A549 (cell line): ENCODE data around the gene SCNN1A. TPM values are rescaled to one million over a fixed set of nuclear protein-coding genes. Genes with fewer than 3 reads are reported as not detected.

Source experiments
- ATAC-seq, 2 experiments: fragments of 200-7000 bp in 1 of 2; fragments of >200 bp in 1 of 2; cut with Nextera tagmentation in 1 of 2; cut with Tn5 transposase in 1 of 2; 3 replicates each; pipeline versions ENCODE4 v1.8.0 to v1.9.1; 2018 to 2020; ENCODE audit warnings: mild to moderate bottlenecking in 1 of 2, moderate library complexity in 1 of 2
- CTCF ChIA-PET: fragments of 300-600 bp; sonication (Branson Sonifier 250); formaldehyde crosslinking; extraction: SDS; loops from one replicate; lab custom pipeline; 2021; ENCODE audit warnings: antibody characterized with exemption, inconsistent platforms; lab: Yijun Ruan, JAX
- POLR2A ChIA-PET: fragments of 350-600 bp; formaldehyde crosslinking; extraction: SDS; loops from one replicate; lab custom pipeline; 2021; ENCODE audit warnings: antibody characterized with exemption, inconsistent platforms; lab: Yijun Ruan, JAX
- DNase-seq, 2 experiments: peaks; one replicate each; pipeline versions ENCODE4 v3.0.0 to v3.0.0-alpha.2; 2011 to 2016; ENCODE audit warnings: low read depth in 1 of 2, low spot score in 1 of 2
- FAIRE-seq: peaks from 2 replicates; lab custom pipeline; 2011; peaks lifted over from hg19 to GRCh38; lab: Jason Lieb, UNC
- H3K27ac ChIP-seq, 2 experiments: fragments of >200 bp; sonication (Bioruptor Twin); formaldehyde crosslinking; 3 replicates each; pipeline ENCODE4 v1.5.1; 2016 to 2017
- H3K4me1 ChIP-seq: fragments of >200 bp; sonication (Bioruptor Twin); formaldehyde crosslinking; 3 replicates; pipeline ENCODE4 v1.6.1; 2016
- H3K4me2 ChIP-seq: fragments of >200 bp; sonication (Bioruptor Twin); formaldehyde crosslinking; 3 replicates; pipeline ENCODE4 v1.6.1; 2016
- H3K4me3 ChIP-seq: fragments of >200 bp; sonication (Bioruptor Twin); formaldehyde crosslinking; 3 replicates; pipeline ENCODE4 v1.5.1; 2016
- H3K9me3 ChIP-seq: fragments of >200 bp; sonication (Bioruptor Twin); formaldehyde crosslinking; 3 replicates; pipeline ENCODE4 v1.6.1; 2016
- CBX8 ChIP-seq: fragments of 200-600 bp; sonication (generic); IDR thresholded peaks from 2 replicates; pipeline ENCODE4 v1.6.1; 2016
- CEBPB ChIP-seq, 2 experiments: fragments of >200 bp in 1 of 2; sonication (Bioruptor Twin) in 1 of 2; formaldehyde crosslinking in 1 of 2; IDR thresholded peaks; 2 replicates each; pipeline ENCODE4 v1.6.1; 2012 to 2016
- CHD2 ChIP-seq: fragments of 150-350 bp; IDR thresholded peaks from 2 replicates; pipeline ENCODE4 v1.6.1; 2014; ENCODE audit warnings: low read length; ENCODE audit not compliant: partially characterized antibody
- EHF ChIP-seq: fragments of 250-450 bp; sonication (Bioruptor Pico); IDR thresholded peaks from 2 replicates; pipeline ENCODE4 v1.5.0; 2020; ENCODE audit warnings: mild to moderate bottlenecking
- FOSB ChIP-seq: fragments of 250-450 bp; sonication (Bioruptor Pico); IDR thresholded peaks from 2 replicates; pipeline ENCODE4 v1.5.0; 2020; ENCODE audit warnings: mild to moderate bottlenecking, moderate library complexity
- FOSL2 ChIP-seq, 2 experiments: fragments of 450-650 bp in 1 of 2; fragments of >200 bp in 1 of 2; sonication (Bioruptor Twin) in 1 of 2; formaldehyde crosslinking; IDR thresholded peaks; 2 replicates each; pipeline versions ENCODE4 v1.5.0 to v1.6.1; 2016 to 2020; ENCODE audit warnings: mild to moderate bottlenecking in 1 of 2, moderate library complexity in 1 of 2
- HEYL ChIP-seq: fragments of 250-450 bp; sonication (Bioruptor Pico); IDR thresholded peaks from 2 replicates; pipeline ENCODE4 v1.8.0; 2021; ENCODE audit warnings: mild to moderate bottlenecking, moderate library complexity
- HOXA7 ChIP-seq: fragments of 250-450 bp; sonication (Bioruptor Pico); IDR thresholded peaks from 2 replicates; pipeline ENCODE4 v1.5.0; 2020; ENCODE audit warnings: mild to moderate bottlenecking, moderate library complexity
- HOXB5 ChIP-seq: fragments of 250-450 bp; sonication (Bioruptor Pico); IDR thresholded peaks from 2 replicates; pipeline ENCODE4 v1.5.0; 2020; ENCODE audit warnings: mild to moderate bottlenecking, moderate library complexity
- JUNB ChIP-seq: fragments of >200 bp; sonication (Bioruptor Twin); formaldehyde crosslinking; IDR thresholded peaks from 2 replicates; pipeline ENCODE4 v1.6.1; 2016
- MAFK ChIP-seq: fragments of 450-650 bp; IDR thresholded peaks from 2 replicates; pipeline ENCODE4 v1.6.1; 2014; ENCODE audit not compliant: partially characterized antibody
- MYC ChIP-seq: IDR thresholded peaks from 2 replicates; pipeline ENCODE4 v1.6.1; 2012; ENCODE audit warnings: mild to moderate bottlenecking, inconsistent platforms, low read length, improper control_type of control experiment, borderline replicate concordance
- NPAS2 ChIP-seq: fragments of 250-450 bp; sonication (Bioruptor Pico); IDR thresholded peaks from 2 replicates; pipeline ENCODE4 v1.8.0; 2022; ENCODE audit warnings: mild to moderate bottlenecking, moderate library complexity, borderline replicate concordance
- POLR2AphosphoS2 ChIP-seq: conservative IDR thresholded peaks from 2 replicates; pipeline ENCODE4 v1.6.1; 2012; ENCODE audit warnings: low read length, improper control_type of control experiment, inconsistent platforms
- RARB ChIP-seq: fragments of 250-450 bp; sonication (Bioruptor Pico); IDR thresholded peaks from 2 replicates; pipeline ENCODE4 v1.8.0; 2021; ENCODE audit warnings: mild to moderate bottlenecking, moderate library complexity
- RCOR1 ChIP-seq: fragments of 150-350 bp; IDR thresholded peaks from 2 replicates; pipeline ENCODE4 v1.6.1; 2014; ENCODE audit warnings: antibody characterized with exemption, low read length, low read depth
- RNF2 ChIP-seq: fragments of 200-600 bp; sonication (generic); IDR thresholded peaks from 2 replicates; pipeline ENCODE4 v1.6.1; 2016; ENCODE audit warnings: low read depth, mild to moderate bottlenecking, antibody characterized with exemption, moderate library complexity, borderline replicate concordance
- SMC3 ChIP-seq: fragments of >200 bp; sonication (Bioruptor Twin); formaldehyde crosslinking; IDR thresholded peaks from 3 replicates; pipeline ENCODE4 v1.6.1; 2018; ENCODE audit warnings: inconsistent platforms
- ZNF302 ChIP-seq: fragments of 250-450 bp; sonication (Bioruptor Pico); IDR thresholded peaks from 2 replicates; pipeline ENCODE4 v1.9.0; 2021; ENCODE audit warnings: inconsistent platforms, mild to moderate bottlenecking, moderate library complexity
- WGBS: methylation state at CpG from one replicate; pipeline ENCODE4 v1.1.6; 2017; ENCODE audit errors: missing lambda C conversion rate; 5-methylcytosine and 5-hydroxymethylcytosine counted together
- polyA plus RNA-seq, 4 experiments: library from polyadenylated mRNA; depleted of rRNA in 3 of 4; stranded (reverse); fragments of >200 nt; fragmentation: RNase III in 1 of 4; extraction: RNeasy Plus Mini Kit Qiagen cat#74134 plus additional on column Dnase treatment in 1 of 4; gene quantifications; 2 replicates in 3 of 4; 3 replicates in 1 of 4; pipeline ENCODE4 v1.2.3, GENCODE V29; 2011 to 2017
- TF ChIP-seq, protein P1 (sequence below): fragments of 450-650 bp; IDR thresholded peaks from 2 replicates; pipeline ENCODE4 v1.6.1; 2014; ENCODE audit warnings: antibody characterized with exemption
- TF ChIP-seq, protein P2 (sequence below): fragments of >200 bp; sonication (Bioruptor Twin); formaldehyde crosslinking; IDR thresholded peaks from 3 replicates; pipeline ENCODE4 v1.6.1; 2016
- TF ChIP-seq, protein P3 (sequence below): fragments of 150-350 bp; IDR thresholded peaks from 2 replicates; pipeline ENCODE4 v1.6.1; 2014; ENCODE audit warnings: low read depth, mild to moderate bottlenecking, low read length
- TF ChIP-seq, protein P4 (sequence below): fragments of 200-600 bp; sonication (generic); IDR thresholded peaks from 2 replicates; pipeline ENCODE4 v1.6.1; 2016; ENCODE audit warnings: antibody characterized with exemption, mild to moderate bottlenecking, moderate library complexity

SCNN1A gene
- polyA plus RNA-seq, 2 of the 4 experiments (the other 2 are of a cell fraction) = 6.0 to 7.0 TPM

DNA sequence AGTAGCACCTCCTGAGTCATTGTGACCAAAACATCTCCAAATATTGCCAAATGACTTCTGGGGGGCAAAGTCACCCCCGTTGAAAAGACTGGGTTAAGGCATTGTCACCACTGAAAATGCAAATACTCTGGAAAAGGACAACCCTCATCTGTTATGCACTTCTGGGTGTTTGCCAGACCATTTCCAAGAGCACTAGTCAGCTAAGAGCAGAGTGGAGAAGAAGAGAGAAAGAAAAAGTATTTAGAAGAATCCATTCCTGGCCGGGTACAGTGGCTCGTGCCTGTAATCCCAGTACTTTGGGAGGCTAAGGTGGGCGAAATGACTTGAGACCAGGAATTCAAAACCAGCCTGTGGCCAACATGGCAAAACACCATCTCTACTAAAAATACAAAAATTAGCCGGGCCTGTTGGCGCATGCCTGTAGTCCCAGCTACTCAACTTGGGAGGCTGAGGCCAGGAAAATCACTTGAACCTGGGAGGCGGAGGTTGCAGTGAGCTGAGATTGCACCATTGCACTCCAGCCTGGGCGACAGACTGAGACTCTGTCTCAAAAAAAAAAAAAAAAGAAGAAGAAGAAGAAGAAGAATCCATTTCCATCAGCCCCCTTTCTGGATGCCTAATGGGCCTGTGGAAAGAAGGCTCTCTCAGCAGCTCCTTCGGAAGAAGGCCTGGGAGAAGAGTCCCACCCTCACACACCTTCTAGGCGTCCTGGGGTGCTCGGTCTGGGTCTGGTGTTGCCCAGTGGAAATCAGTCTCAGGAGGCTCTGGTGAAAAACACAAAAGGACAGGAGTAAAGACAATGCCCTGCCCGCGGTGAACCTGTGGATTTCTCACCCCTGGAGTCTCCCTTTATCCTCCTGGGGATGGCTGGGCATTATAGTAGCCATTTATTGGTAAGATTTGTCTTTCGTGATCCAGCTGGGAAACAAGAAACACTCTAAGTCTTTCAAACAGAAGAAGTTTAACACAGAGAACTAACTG, 5.1 kb upstream of the SCNN1A start:
- Histone ChIP-seq H3K9me3 (no peaks in the 10 kb centered on the region), H3K4me1 (peaks cover 45% of the 10 kb centered on the region), H3K4me2 (no peak overlapping the region), H3K4me3 (no peak overlapping the region), H3K27ac (peak overlapping the region in 1 of 2 experiments; percentile 40; a peak in 3 of 6 replicates)
- DNase-seq (no peak), FAIRE-seq (no peak), ATAC-seq (no peak)
- TF ChIP-seq SMC3 = no peak
- TF ChIP-seq FOSB = no peak
- TF ChIP-seq, protein P1, sequence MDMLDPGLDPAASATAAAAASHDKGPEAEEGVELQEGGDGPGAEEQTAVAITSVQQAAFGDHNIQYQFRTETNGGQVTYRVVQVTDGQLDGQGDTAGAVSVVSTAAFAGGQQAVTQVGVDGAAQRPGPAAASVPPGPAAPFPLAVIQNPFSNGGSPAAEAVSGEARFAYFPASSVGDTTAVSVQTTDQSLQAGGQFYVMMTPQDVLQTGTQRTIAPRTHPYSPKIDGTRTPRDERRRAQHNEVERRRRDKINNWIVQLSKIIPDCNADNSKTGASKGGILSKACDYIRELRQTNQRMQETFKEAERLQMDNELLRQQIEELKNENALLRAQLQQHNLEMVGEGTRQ = no peak
- TF ChIP-seq RARB = no peak
- no peak for TF ChIP-seq HOXB5 (CRISPR knock-in tag)
- no peak for TF ChIP-seq RNF2
- no peak for TF ChIP-seq ZNF302 (CRISPR knock-in tag)
- no peak for TF ChIP-seq JUNB
- TF ChIP-seq RCOR1 = no peak
- TF ChIP-seq NPAS2 (CRISPR knock-in tag) = no peak
- TF ChIP-seq, protein P2, sequence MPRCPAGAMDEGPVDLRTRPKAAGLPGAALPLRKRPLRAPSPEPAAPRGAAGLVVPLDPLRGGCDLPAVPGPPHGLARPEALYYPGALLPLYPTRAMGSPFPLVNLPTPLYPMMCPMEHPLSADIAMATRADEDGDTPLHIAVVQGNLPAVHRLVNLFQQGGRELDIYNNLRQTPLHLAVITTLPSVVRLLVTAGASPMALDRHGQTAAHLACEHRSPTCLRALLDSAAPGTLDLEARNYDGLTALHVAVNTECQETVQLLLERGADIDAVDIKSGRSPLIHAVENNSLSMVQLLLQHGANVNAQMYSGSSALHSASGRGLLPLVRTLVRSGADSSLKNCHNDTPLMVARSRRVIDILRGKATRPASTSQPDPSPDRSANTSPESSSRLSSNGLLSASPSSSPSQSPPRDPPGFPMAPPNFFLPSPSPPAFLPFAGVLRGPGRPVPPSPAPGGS = no peak
- no peak for TF ChIP-seq HEYL (CRISPR knock-in tag)
- no peak for TF ChIP-seq FOSL2 (IDR thresholded peaks at IDR 0.05)
- TF ChIP-seq FOSL2 (CRISPR knock-in tag; IDR thresholded peaks at IDR 0.05) = no peak
- TF ChIP-seq MYC = no peak
- ChIA-PET POLR2A (interaction anchor here (0.8 kb wide), 1 partner anchor 13 kb away, joined by 3 read pairs; no protein-coding TSS in a partner anchor), CTCF (interaction anchor here (1.0 to 7.0 kb wide), 10 partner anchors 8 to 85 kb away, joined by 3 to 51 read pairs (median 4); partner anchors contain the start of gene TNFRSF1A)
- WGBS = 85% methylated on average over 14 of the region's 14 CpGs

DNA sequence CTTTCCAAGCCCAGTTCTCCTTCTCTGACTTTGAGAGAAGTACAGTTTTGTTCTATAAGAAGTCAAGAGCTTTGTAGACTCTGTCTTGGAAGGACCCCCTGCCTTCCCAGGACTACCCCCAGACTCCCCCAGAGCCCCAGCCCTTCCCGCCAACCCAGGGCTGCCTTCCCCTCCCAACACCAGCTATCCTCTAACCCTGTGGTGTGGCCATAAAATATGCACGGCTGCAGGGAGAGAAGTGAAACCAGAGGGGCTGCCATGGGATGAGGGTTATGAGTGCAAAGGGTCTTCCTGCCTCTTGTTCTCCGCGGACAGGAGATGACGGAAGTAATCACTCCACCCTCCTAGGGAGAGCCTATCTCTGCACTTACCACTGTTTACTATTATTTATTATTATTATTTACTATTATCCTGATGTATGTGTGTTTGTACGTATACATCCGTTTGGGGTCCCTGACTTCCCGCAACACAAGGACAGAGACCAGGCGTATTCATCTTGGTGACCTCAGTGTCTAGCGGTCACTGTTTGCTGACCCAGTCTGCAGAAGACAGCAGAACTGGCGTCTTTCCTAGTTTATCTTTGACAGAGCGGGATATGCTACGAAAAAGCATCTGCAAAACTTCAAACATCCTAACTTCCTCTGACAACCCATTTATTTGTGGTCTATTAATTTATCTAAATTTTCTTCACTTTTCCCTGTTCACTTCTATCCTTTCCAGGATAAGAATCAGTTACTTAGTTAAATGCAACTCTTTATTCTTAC, 3.5 kb upstream of the SCNN1A start:
- H3K9me3 ChIP-seq = no peaks in the 10 kb centered on the region
- POLR2A ChIA-PET = interaction anchor here (0.9 kb wide), 1 partner anchor 43 kb away, joined by 3 read pairs; no protein-coding TSS in a partner anchor
- WGBS = 95% methylated on average over 13 of the region's 13 CpGs
- ATAC-seq (no peak), DNase-seq (no peak), FAIRE-seq (no peak)
- peaks cover 57% of the 10 kb centered on the region for H3K4me1 ChIP-seq
- no peak overlapping the region for H3K4me3 ChIP-seq
- H3K27ac ChIP-seq = peak overlapping the region; percentile 62 to 97; a peak in 4 of 6 replicates
- CTCF ChIA-PET = interaction anchor here (24.7 kb wide), 1 partner anchor 40 kb away, joined by 705 read pairs; the partner anchor contains the start of gene TNFRSF1A
- no peak overlapping the region for H3K4me2 ChIP-seq
- no peak for TF ChIP-seq CBX8
- no peak for TF ChIP-seq MAFK
- TF ChIP-seq EHF (CRISPR knock-in tag) = no peak
- no peak for TF ChIP-seq HOXA7 (CRISPR knock-in tag)
- no peak for TF ChIP-seq CEBPB (IDR thresholded peaks at IDR 0.05)
- no peak for TF ChIP-seq CHD2
- no peak for TF ChIP-seq POLR2AphosphoS2
- TF ChIP-seq, protein P3, sequence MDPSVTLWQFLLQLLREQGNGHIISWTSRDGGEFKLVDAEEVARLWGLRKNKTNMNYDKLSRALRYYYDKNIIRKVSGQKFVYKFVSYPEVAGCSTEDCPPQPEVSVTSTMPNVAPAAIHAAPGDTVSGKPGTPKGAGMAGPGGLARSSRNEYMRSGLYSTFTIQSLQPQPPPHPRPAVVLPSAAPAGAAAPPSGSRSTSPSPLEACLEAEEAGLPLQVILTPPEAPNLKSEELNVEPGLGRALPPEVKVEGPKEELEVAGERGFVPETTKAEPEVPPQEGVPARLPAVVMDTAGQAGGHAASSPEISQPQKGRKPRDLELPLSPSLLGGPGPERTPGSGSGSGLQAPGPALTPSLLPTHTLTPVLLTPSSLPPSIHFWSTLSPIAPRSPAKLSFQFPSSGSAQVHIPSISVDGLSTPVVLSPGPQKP = no peak
- TF ChIP-seq, protein P4, sequence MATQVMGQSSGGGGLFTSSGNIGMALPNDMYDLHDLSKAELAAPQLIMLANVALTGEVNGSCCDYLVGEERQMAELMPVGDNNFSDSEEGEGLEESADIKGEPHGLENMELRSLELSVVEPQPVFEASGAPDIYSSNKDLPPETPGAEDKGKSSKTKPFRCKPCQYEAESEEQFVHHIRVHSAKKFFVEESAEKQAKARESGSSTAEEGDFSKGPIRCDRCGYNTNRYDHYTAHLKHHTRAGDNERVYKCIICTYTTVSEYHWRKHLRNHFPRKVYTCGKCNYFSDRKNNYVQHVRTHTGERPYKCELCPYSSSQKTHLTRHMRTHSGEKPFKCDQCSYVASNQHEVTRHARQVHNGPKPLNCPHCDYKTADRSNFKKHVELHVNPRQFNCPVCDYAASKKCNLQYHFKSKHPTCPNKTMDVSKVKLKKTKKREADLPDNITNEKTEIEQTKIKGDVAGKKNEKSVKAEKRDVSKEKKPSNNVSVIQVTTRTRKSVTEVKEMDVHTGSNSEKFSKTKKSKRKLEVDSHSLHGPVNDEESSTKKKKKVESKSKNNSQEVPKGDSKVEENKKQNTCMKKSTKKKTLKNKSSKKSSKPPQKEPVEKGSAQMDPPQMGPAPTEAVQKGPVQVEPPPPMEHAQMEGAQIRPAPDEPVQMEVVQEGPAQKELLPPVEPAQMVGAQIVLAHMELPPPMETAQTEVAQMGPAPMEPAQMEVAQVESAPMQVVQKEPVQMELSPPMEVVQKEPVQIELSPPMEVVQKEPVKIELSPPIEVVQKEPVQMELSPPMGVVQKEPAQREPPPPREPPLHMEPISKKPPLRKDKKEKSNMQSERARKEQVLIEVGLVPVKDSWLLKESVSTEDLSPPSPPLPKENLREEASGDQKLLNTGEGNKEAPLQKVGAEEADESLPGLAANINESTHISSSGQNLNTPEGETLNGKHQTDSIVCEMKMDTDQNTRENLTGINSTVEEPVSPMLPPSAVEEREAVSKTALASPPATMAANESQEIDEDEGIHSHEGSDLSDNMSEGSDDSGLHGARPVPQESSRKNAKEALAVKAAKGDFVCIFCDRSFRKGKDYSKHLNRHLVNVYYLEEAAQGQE = no peak
